Germinal center (tissue), 1 donor: ENCODE data around the gene NRIP1.
"Not testable (repeated sequence)": the region's sequence is repeated elsewhere in the genome, so short reads cannot be mapped to it uniquely, and the experiment has no call there.

Experiments used
- DNase-seq: peaks from one replicate; pipeline ENCODE4 v3.0.0; 2012; ENCODE audit warnings: mixed read lengths, low spot score

Gene NRIP1

GRCh38 chr21:15037095-15037899 lies 27.5 kb downstream of the NRIP1 start:
- no peak for DNase-seq

GRCh38 chr21:15036189-15036588 lies 28.6 kb downstream of the NRIP1 start:
- no peak for DNase-seq

GRCh38 chr21:15034126-15034853 lies 30.5 kb downstream of the NRIP1 start:
- no peak for DNase-seq

- DNase-seq, result no peak
Observed at GRCh38 chr21:15031790-15032357, 32.9 kb downstream of the NRIP1 start.

GRCh38 chr21:15031362-15031761 lies 33.4 kb downstream of the NRIP1 start:
- DNase-seq, result not testable (repeated sequence)

- not testable (repeated sequence) for DNase-seq
Observed at GRCh38 chr21:15030861-15031260, 33.9 kb downstream of the NRIP1 start.

- no peak for DNase-seq
Observed at GRCh38 chr21:15029077-15029476, 35.7 kb downstream of the NRIP1 start.

GRCh38 chr21:15028186-15028585 lies 36.6 kb downstream of the NRIP1 start:
- no peak for DNase-seq

GRCh38 chr21:15027056-15027455 lies 37.7 kb downstream of the NRIP1 start:
- no peak for DNase-seq

- DNase-seq, result no peak
Observed at GRCh38 chr21:15026370-15026769, 38.4 kb downstream of the NRIP1 start.

GRCh38 chr21:15023776-15024175 lies 41.0 kb downstream of the NRIP1 start:
- no peak for DNase-seq

- no peak for DNase-seq
Observed at GRCh38 chr21:15022608-15023261, 42.1 kb downstream of the NRIP1 start.

- no peak for DNase-seq
Observed at GRCh38 chr21:15020797-15021196, 44.0 kb downstream of the NRIP1 start.

GRCh38 chr21:15018382-15018781 lies 46.4 kb downstream of the NRIP1 start:
- DNase-seq, result no peak

GRCh38 chr21:15015622-15016471 lies 49.0 kb downstream of the NRIP1 start:
- DNase-seq, result no peak

GRCh38 chr21:15014221-15014620 lies 50.6 kb downstream of the NRIP1 start:
- no peak for DNase-seq

GRCh38 chr21:15011967-15012366 lies 52.8 kb downstream of the NRIP1 start:
- DNase-seq, result no peak

GRCh38 chr21:15010645-15011044 lies 54.2 kb downstream of the NRIP1 start:
- DNase-seq, result no peak

- DNase-seq, result no peak
Observed at GRCh38 chr21:15009837-15010363, 54.9 kb downstream of the NRIP1 start.

GRCh38 chr21:15007716-15008296 lies 57.0 kb downstream of the NRIP1 start:
- DNase-seq, result no peak
